GM12878 (cell line): ENCODE measurements around the gene IPMK. TPM values are rescaled to one million over a fixed set of nuclear protein-coding genes. Genes with fewer than 3 reads are reported as not detected.

ENCODE experiments used
- ATAC-seq: fragments of 200-7000 bp; cut with Tn5 transposase; 3 replicates; pipeline ENCODE4 v1.9.1; 2020; ENCODE audit warnings: mild to moderate bottlenecking, moderate library complexity
- BruUV-seq: library from RNA; stranded (reverse); fragments of 400-500 nt; replicated peaks from 2 replicates; lab custom pipeline; 2021; lab: Mats Ljungman, UMichigan
- CTCF ChIA-PET: fragments of 300-600 bp; sonication (Branson Sonifier 250); formaldehyde crosslinking; extraction: SDS; loops from one replicate; lab custom pipeline; 2021; ENCODE audit warnings: inconsistent platforms; lab: Yijun Ruan, JAX
- POLR2A ChIA-PET: fragments of 350-600 bp; formaldehyde crosslinking; extraction: SDS; loops from one replicate; lab custom pipeline; 2021; ENCODE audit warnings: inconsistent platforms; lab: Charles Lee
- RAD21 ChIA-PET: fragments of 300-600 bp; sonication (Branson Sonifier 250); formaldehyde crosslinking; loops from one replicate; lab custom pipeline; 2023; ENCODE audit warnings: antibody characterized with exemption; ENCODE audit not compliant: unreplicated experiment; lab: Charles Lee
- SMC1A ChIA-PET: fragments of 300-600 bp; sonication (Branson Sonifier 250); formaldehyde crosslinking; loops from one replicate; lab custom pipeline; 2023; ENCODE audit not compliant: unreplicated experiment, uncharacterized antibody; lab: Charles Lee
- DNase-seq: peaks from one replicate; pipeline ENCODE4 v3.0.0-alpha.2; 2011; ENCODE audit warnings: low read depth, low spot score
- FAIRE-seq: peaks from 3 replicates; lab custom pipeline; 2011; peaks lifted over from hg19 to GRCh38; lab: Jason Lieb, UNC
- H2AFZ ChIP-seq: 2 replicates; pipeline ENCODE4 v1.6.0; 2011; ENCODE audit warnings: low read depth, low read length, control low read depth; ENCODE audit not compliant: control insufficient read depth
- H3K27ac ChIP-seq: 2 replicates; pipeline ENCODE4 v1.5.1; 2011; ENCODE audit warnings: control low read depth; ENCODE audit not compliant: control insufficient read depth, insufficient read depth
- H3K27me3 ChIP-seq, 2 experiments: replicated peaks in 1 of 2; 2 replicates each; pipeline versions ENCODE4 v1.6.0 to v1.6.1; 2011; ENCODE audit warnings: low read length in 1 of 2; ENCODE audit not compliant: control insufficient read depth in 2 of 2, insufficient read depth in 2 of 2
- H3K36me3 ChIP-seq, 2 experiments: 2 replicates each; pipeline ENCODE4 v1.5.1; 2011; ENCODE audit warnings: low read length in 1 of 2; ENCODE audit not compliant: control insufficient read depth in 2 of 2, insufficient read depth in 2 of 2
- H3K4me1 ChIP-seq: 2 replicates; pipeline ENCODE4 v1.6.1; 2011; ENCODE audit warnings: mild to moderate bottlenecking, low read length, moderate library complexity, mixed read lengths; ENCODE audit not compliant: control insufficient read depth, insufficient read depth
- H3K4me2 ChIP-seq: 2 replicates; pipeline ENCODE4 v1.6.0; 2011; ENCODE audit warnings: control low read depth; ENCODE audit not compliant: control insufficient read depth, insufficient read depth
- H3K4me3 ChIP-seq: fragments of 200-600 bp; sonication (generic); 2 replicates; pipeline ENCODE4 v1.5.1; 2016
- H3K79me2 ChIP-seq: 2 replicates; pipeline ENCODE4 v1.6.0; 2011; ENCODE audit warnings: low read length; ENCODE audit not compliant: control insufficient read depth, insufficient read depth
- H3K9ac ChIP-seq: 2 replicates; pipeline ENCODE4 v1.8.0; 2011; ENCODE audit warnings: low read length, control low read depth, mixed read lengths; ENCODE audit not compliant: control insufficient read depth, insufficient read depth
- H3K9me3 ChIP-seq: replicated peaks from 3 replicates; pipeline ENCODE4 v1.5.1; 2011; ENCODE audit warnings: mild to moderate bottlenecking, low read length; ENCODE audit not compliant: control insufficient read depth, insufficient read depth
- H4K20me1 ChIP-seq: 2 replicates; pipeline ENCODE4 v1.6.0; 2011; ENCODE audit not compliant: control insufficient read depth, insufficient read depth
- CTCF ChIP-seq, 3 experiments: IDR thresholded peaks in 2 of 3; conservative IDR thresholded peaks in 1 of 3; 2 replicates each; pipeline ENCODE4 v1.5.1; 2011; ENCODE audit warnings: low read depth in 3 of 3, low read length in 3 of 3, mild to moderate bottlenecking in 3 of 3, control low read depth in 2 of 3, moderate library complexity in 2 of 3, inconsistent platforms in 1 of 3, mixed read lengths in 1 of 3; ENCODE audit not compliant: control insufficient read depth in 2 of 3, insufficient read depth in 1 of 3; ENCODE audit errors: extremely low read depth in 1 of 3
- HDGF ChIP-seq: fragments of 450-650 bp; IDR thresholded peaks from 2 replicates; pipeline ENCODE4 v1.6.1; 2016; ENCODE audit warnings: antibody characterized with exemption
- IKZF2 ChIP-seq, 2 experiments: fragments of 450-650 bp; IDR thresholded peaks; 2 replicates each; pipeline ENCODE4 v1.6.1; 2017; ENCODE audit warnings: mild to moderate bottlenecking in 2 of 2, moderate library complexity in 2 of 2
- KAT2A ChIP-seq: conservative IDR thresholded peaks from 2 replicates; pipeline ENCODE4 v1.6.1; 2011; ENCODE audit warnings: low read depth, low read length; ENCODE audit not compliant: control insufficient read depth
- NKRF ChIP-seq: fragments of 450-650 bp; conservative IDR thresholded peaks from 2 replicates; pipeline ENCODE4 v1.6.1; 2017; ENCODE audit warnings: mild to moderate bottlenecking, moderate library complexity
- PKNOX1 ChIP-seq: fragments of 450-650 bp; IDR thresholded peaks from 2 replicates; pipeline ENCODE4 v1.6.1; 2016; ENCODE audit warnings: mild to moderate bottlenecking
- RAD21 ChIP-seq: IDR thresholded peaks from 2 replicates; pipeline ENCODE4 v1.6.1; 2011; ENCODE audit warnings: mild to moderate bottlenecking, low read depth, low read length, moderate library complexity; ENCODE audit not compliant: insufficient read depth
- SIX5 ChIP-seq: IDR thresholded peaks from 2 replicates; pipeline ENCODE4 v1.6.1; 2011; ENCODE audit warnings: mild to moderate bottlenecking, low read depth, low read length, moderate library complexity; ENCODE audit not compliant: severe bottlenecking
- SMAD1 ChIP-seq: fragments of 450-650 bp; IDR thresholded peaks from 2 replicates; pipeline ENCODE4 v1.6.1; 2018; ENCODE audit warnings: mild to moderate bottlenecking, low read depth; ENCODE audit not compliant: partially characterized antibody
- SMC3 ChIP-seq: IDR thresholded peaks from 2 replicates; pipeline ENCODE4 v1.6.1; 2011; ENCODE audit warnings: low read length, improper control_type of control experiment, borderline replicate concordance
- YY1 ChIP-seq: IDR thresholded peaks from 2 replicates; pipeline ENCODE4 v1.6.1; 2011; ENCODE audit warnings: low read depth, mild to moderate bottlenecking, low read length
- ZNF622 ChIP-seq: fragments of 450-650 bp; IDR thresholded peaks from 2 replicates; pipeline ENCODE4 v1.6.1; 2017; ENCODE audit warnings: mild to moderate bottlenecking, inconsistent platforms
- WGBS: methylation state at CpG from one replicate; pipeline ENCODE4 v1.1.6; 2016; ENCODE audit warnings: low lambda C conversion rate; ENCODE audit not compliant: insufficient replicate concordance, insufficient coverage; ENCODE audit errors: missing lambda C conversion rate; 5-methylcytosine and 5-hydroxymethylcytosine counted together
- in situ Hi-C: fragments of 300-500 bp; cut with MboI; formaldehyde crosslinking; loops from 9 replicates; pipeline ENCODE4 v1.14.3; 2018; ENCODE audit warnings: mixed read lengths
- intact Hi-C: fragments of 100-400 bp; cut with micrococcal nuclease; formaldehyde crosslinking; loops from one replicate; pipeline ENCODE4 v1.14.2; 2022; ENCODE audit not compliant: unreplicated experiment
- polyA plus RNA-seq, 11 experiments: library from polyadenylated mRNA; depleted of rRNA in 4 of 11; unstranded in 6 of 11; stranded (reverse) in 5 of 11; fragments of >200 nt; fragmentation: Nextera tagmentation in 4 of 11; fragmentation: Illumina TruSeq in 1 of 11; extraction: Ambion mirVana in 4 of 11; extraction: Trizol in 1 of 11; gene quantifications; 1 replicate in 1 of 11; 2 replicates in 10 of 11; pipeline versions ENCODE4 v1.2.1 to v1.2.3, GENCODE V29; 2011 to 2016; ENCODE audit warnings: inconsistent platforms in 2 of 11, missing spikeins in 2 of 11, low read depth in 1 of 11
- total RNA-seq, 4 experiments: library from RNA; depleted of rRNA in 3 of 4; stranded (reverse); fragments of >200 nt in 3 of 4; fragmentation: Illumina TruSeq in 1 of 4; extraction: Trizol in 1 of 4; gene quantifications; 2 replicates each; pipeline versions ENCODE4 v1.2.1 to v1.2.3, GENCODE V29; 2013 to 2021

IPMK gene
- total and polyA plus RNA-seq, 10 of the 15 experiments (the other 5 are each of a cell fraction or from before 2014, with no cell fraction given): 0.84 to 7.5 (median 3.6) TPM

- in situ Hi-C loops: no loop called here
- ATAC-seq: peak; percentile 91
- no peak for DNase-seq
- Histone ChIP-seq H3K27ac (no peak overlapping the region), H2AFZ (no peak overlapping the region), H3K27me3 (no peaks in the 10 kb centered on the region), H3K4me1 (no peaks in the 10 kb centered on the region), H3K79me2 (no peaks in the 10 kb centered on the region), H3K36me3 (no peaks in the 10 kb centered on the region), H3K4me3 (no peak overlapping the region)
- intact Hi-C loops: loop anchor here (1.0 to 10.0 kb wide), 2 partner anchors 114 to 293 kb away; no protein-coding TSS in a partner anchor
- 52% methylated on average over 5 of the region's 5 CpGs for WGBS
- ChIA-PET RAD21 (interaction anchor here (0.6 to 3.9 kb wide), 21 partner anchors 9 to 226 kb away, joined by 3 to 144 read pairs (median 5); partner anchors contain the start of genes CISD1 and TFAM), POLR2A (interaction anchor here (1.8 kb wide), 1 partner anchor 114 kb away, joined by 5 read pairs; no protein-coding TSS in a partner anchor)
- 0 out of 2 replicates have a peak, but pooled peaks have one; percentile 14 for TF ChIP-seq YY1
- no peak for TF ChIP-seq IKZF2 (IDR thresholded peaks at IDR 0.05)
- no peak for TF ChIP-seq SMAD1
- no peak for TF ChIP-seq ZNF622
- peak; percentile 94 for TF ChIP-seq RAD21
- no peak for TF ChIP-seq HDGF
- peak; percentile 96 for TF ChIP-seq SMC3
- peak; percentile 65 to 78 (median 71); a peak in 5 of 6 replicates for TF ChIP-seq CTCF (IDR thresholded peaks at IDR 0.05 in 2 of 3, conservative IDR thresholded peaks at IDR 0.05 in 1 of 3; ENCODE audit: control insufficient read depth in 2 of 3, extremely low read depth in 1 of 3, insufficient read depth in 1 of 3, low read depth in 3 of 3, low read length in 3 of 3)
- no peak for TF ChIP-seq KAT2A
- TF ChIP-seq SIX5: no peak
- no peak for TF ChIP-seq PKNOX1
- no peak for TF ChIP-seq NKRF
- TF ChIP-seq, all 136 proteins: peak for 4
- Histone ChIP-seq H3K9ac (no peak overlapping the region), H3K9me3 (no peaks in the 10 kb centered on the region), H3K4me2 (no peak overlapping the region), H4K20me1 (no peaks in the 10 kb centered on the region)
- ChIA-PET SMC1A (interaction anchor here (0.7 to 6.1 kb wide), 31 partner anchors 8 to 146 kb away, joined by 3 to 203 read pairs (median 4); partner anchors contain the start of genes CISD1 and TFAM), CTCF (interaction anchor here (0.6 to 9.0 kb wide), 44 partner anchors 9 to 252 kb away, joined by 3 to 385 read pairs (median 4); partner anchors contain the start of gene TFAM)
- no peak for FAIRE-seq
- no TSS peak for BruUV-seq
These were observed 24.0 kb upstream of the IPMK start for GRCh38 chr10:58291538-58292174.
